Fibroblast of skin of right quadriceps (primary cell): ENCODE measurements around the gene ITGA8.

Experiments used
- DNase-seq: peaks from one replicate; pipeline ENCODE4 v3.0.0-alpha.2; 2013

The ITGA8 gene

DNA sequence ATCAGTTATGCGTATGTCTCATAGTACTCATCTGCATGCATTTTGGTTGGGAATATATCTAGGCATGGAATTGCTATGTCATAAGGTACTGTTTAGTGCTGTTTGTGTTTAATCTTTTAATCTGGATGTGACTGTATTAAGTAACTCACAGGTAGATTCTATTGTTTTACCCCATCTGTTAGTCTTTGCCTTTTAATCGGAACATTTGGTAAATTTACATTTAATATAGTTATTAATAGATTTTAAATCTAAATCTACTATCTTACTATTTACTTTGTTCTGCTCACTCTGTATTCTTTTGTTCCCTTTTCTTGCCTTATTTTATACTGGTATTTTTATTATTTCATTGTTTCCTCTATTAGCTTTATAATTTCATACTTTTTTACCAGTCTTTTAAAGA, 10.6 kb upstream of the ITGA8 start:
- DNase-seq = no peak

DNA sequence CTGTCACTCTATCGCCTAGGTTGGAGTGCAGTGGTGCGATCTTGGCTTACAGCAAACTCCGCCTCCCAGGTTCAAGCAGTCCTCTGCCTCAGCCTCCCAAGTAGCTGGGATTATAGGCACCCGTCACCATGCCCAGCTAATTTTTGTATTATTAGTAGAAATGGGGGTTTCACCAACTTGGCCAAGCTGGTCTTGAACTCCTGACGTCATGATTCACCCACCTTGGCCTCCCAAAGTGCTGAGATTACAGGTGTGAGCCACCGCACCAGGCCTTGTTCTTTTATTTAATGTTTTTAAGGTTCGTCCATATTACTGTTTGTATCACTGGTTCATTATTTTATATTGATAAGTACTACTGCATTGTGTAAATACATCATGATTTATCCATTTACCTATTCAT, 10.2 kb upstream of the ITGA8 start:
- no peak for DNase-seq

DNA sequence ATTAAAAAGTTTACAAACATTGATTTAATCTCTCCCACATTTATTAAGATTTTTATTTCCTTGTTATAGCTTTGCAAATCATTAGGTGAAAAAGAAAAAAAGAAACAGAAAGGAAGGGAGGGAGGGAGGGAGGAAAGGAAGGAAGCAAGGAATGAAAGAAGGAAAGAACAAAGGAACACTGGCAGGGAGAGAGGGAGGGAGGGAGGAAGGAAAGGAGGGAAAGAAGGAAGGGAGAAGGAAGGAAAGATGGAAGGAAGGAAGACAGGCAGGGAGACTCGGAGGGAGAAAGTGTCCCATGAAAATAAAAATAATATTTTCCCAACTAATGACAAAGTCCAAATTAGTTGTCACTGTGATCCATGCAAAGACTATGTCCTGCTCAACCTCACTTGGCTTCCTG, 6.3 kb upstream of the ITGA8 start:
- no peak for DNase-seq

DNA sequence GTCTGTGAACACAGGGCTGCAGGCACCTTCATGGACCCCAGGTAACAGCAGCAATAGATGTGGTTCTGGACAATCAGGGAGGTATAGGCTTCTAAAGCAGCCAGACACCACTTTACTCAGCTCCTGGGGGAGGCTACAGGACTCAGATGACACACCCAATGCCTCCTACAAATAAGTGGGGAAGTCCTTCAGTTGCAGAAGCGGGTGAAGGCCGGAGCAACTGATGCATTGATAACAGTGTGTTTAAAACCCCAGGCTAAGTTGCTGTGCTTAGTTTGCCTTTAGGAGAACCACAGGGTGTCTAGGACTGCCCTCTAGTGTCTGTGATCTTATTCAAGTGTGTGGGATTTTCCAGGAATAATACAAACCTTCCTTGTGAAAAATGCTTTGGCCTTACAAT, 5.9 kb upstream of the ITGA8 start:
- peak; percentile 70 for DNase-seq

DNA sequence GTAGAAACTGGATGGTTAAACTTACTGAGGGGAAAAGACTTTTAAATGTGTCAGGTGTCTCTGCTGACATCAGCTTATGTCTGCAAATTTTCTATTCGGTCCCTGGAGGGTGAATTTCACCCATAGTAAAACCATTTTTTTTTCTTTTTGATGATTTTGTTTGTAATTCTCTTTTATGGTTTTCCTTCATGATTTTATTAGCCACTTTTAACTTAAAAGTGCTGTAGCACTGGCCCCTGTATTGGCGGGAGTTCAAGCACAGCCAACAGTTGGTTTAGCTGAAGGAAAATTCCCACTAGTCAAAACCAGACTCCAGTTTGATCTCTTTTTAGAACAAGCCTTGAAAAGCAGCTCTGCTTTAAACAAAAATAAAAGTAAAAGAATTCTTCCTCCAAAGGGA, 5.0 kb upstream of the ITGA8 start:
- no peak for DNase-seq

DNA sequence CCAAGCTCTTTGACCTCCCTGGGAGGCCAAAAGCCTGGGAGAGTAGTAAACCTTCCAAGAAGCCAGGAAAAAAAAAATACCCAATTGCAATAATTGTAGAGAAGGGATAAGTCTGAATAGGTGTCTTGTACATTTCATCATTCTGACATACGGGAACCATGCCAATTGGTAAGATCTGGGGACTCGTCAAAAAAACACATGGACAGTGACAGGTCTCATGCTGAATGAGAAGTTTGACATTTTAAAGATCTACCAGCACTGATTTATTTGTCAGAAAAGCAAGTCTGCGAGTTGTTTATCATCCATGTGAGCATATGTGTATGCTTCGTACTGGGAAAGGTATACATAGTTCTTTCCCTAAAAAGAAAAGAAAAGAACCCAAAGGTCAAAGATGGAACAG, 4.1 kb upstream of the ITGA8 start:
- DNase-seq = no peak

DNA sequence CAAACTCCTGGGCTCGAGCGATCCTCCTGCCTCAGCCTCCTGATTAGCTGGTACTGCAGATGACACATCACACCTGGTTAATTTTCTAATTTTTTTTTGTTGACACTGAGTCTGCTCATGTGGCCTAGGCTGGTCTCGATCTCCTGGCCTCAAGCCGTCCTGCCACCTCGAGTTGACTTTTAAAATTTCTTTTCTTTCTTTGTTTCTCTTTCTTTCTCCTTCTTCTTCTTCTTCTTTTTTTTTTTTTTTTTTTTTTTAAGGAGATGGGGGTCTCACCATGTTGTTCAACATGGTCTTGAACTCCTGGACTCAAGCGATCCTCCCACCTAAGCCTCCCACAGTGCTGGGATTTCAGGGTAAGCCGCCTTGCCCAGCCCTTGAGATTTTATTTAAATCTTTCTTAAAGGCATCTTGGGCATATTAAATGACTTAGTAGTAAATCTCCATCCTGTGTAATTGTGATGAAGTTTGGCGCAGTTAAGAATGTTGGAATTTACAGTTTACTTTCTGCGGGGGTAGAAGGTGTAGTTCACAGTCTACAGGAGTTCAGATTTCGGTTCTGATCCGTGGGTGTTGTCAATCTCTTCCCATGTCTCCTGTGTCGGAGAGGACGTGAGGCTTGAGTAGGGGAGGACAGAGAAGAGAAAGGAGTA, 1.0 kb upstream of the ITGA8 start:
- no peak for DNase-seq

DNA sequence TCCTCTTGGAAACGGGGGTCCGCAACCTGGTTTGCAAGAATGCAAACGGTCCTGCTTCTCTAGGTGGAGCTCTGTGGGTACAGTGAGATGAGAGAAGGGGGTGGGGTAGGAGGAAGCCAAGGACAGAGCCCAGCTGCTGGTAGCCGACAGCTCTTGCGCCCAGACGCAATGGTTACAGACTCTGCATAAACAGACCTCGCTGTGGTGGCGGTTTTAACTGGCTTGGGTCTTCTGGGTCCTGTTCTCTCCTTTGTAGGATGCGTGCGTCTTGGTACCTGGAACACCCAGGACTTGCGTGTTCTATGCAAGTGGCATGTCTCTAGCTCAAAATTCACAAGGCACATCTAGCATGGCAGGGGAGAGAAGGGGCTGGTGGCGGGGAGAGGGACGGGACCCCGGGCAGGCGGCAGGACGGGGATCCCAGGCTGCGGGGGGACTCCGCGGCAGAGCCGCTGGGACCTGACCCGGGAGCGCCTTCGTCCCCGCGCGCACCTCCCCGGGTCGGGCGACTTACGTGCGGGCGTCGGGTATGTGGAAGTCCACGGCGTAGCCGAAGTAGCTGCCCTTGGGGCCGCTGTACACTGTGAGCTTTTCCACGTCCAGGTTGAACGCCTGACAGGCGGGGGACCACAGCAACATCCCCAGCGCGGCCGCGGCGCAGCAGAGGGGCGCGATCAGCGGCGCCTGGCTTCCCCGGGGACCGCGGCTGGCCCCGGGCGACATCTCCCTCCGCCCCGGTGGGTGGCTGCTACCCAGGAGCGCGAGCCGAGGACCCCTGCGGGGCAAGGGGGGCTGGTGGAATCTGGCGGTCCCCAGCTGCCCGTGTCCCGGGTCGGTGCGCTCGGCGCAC, 448 bp downstream of the ITGA8 start:
- no peak for DNase-seq

DNA sequence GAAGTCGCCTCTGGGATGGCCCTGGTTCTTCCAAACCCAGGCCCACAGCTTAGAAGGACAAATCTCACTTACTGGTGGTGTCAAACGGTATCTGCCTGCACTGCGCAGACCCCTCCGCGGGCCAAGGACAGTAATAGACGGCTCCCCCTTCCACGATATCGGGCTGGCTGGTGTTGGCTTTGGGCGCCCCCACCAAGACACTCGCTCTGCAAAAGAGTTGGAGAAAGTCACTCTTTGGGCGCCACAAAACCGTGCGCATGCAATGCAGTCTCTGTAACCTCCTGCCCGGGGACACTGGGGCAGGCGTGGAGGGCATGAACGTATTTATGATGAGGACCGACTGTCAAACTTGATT, 1.1 kb downstream of the ITGA8 start:
- no peak for DNase-seq

DNA sequence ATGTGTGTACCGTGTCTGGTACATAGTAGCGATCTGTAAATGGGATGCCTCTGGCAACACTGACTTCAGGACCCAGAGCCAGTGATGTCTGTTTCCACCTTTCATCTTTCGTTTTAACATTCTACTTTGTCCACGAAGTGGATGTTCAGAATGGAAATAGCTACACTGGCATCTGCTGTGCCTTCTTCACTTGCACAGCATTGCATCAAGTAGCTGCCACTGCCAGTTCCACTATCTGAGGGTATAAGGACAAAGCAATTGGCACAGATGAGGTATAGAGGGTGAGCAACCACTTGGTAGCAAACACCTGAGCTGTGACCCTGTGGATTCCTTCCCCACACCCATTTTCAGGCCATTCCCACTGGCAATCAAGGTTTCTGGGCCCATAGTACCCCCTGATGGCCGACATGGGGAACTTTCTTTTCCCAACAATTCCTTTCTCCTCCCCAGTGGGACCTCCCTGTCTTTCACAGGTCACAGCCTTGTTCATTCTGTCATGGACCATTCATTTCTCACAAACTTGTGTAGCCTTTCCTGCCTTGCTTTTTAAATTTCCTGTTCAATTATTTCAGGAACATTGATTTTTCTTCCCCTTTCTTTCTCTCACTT, 4.0 kb downstream of the ITGA8 start:
- peak; percentile 34 for DNase-seq

DNA sequence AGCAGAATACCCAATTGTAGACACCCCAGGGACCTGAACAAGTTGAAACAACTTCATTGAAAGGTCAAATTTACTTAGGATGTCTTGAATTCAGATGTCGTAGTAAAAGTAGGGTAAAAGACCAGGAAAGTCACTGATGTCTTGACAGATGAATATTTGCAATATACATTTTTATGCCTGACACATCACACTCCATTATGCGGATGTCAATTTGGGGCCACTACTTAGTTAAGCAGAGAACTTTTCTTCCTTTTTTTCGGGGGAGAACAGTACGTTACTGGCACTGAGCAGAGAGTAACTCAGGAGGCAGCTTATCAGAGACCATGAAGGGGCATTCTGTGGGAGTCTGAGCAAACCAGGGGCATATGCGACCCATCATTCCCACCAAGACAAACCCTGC, 4.9 kb downstream of the ITGA8 start:
- no peak for DNase-seq

DNA sequence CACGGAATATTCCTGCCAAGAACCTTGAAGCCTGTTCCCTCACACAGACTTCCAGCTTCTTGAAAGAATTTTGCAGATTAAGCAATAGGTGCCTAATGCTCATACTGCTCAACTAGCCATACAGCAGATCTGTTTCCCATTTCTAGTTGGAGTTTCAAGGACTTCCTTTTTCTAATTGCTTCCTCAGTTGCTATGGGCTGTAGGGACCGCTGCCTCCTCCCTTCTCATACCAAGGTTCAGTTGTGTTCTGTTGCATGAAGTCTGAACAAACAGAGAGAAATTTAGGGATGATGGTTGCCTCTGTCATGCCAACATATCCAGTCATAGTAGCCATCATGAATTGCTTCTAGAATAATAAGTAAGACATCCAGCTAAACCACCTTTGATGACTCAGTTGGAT, 6.8 kb downstream of the ITGA8 start:
- DNase-seq = peak; percentile 80

DNA sequence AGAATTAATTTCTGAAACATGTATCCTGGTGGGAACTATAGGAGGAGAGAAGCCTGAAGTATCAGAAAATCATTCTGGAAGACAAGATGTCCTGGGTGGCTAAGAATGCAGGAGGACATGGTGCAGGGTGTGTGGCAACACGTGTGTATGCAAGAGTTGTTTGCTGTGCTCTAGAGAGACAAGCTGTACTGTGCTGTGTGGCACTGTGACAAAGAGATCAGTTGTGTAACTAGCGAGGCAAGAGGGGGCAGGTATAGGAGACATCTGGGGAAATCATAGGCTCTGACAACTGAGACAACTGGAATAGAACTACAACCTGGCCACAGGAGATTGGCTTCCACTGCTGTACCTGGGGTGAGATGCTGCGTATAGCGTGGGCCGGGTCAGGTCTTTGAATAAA, 9.3 kb downstream of the ITGA8 start:
- no peak for DNase-seq

DNA sequence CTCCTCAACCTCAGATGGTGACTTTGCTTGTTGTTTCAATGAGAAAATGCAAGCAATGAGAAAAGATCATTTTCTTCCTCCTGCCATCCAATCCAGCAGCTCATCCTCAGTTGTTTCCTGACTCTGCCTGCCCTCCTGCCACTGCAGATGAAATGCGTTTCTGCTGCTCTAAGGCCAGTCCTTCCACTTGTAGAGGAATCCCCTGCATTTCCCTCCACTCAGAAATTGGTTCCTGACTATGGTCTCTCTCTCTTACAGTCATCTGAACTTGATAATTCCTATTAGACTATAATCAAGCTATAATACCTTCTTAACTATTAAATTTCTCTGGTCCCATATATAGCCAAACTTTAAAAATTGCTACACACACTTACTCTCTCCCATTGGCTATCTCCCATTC, 14.4 kb downstream of the ITGA8 start:
- DNase-seq = no peak

DNA sequence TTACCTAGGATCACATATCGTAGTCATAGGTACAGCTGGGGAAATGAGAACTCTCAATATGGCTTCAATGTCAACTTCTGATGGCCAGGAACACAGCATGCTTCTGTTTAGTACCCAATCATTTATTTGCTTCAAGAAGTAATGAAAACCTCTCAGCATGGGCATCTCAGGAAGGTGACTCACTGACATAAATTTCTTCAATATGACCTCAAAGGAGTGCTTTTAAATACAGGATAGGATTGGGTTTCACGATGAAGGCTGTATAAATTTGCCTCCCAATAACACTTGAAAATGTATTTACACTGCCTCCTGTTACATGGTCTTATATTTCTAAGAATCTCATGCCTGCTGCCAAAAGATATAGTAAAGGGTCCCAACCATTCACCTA, 15.1 kb downstream of the ITGA8 start:
- DNase-seq = peak; percentile 53

DNA sequence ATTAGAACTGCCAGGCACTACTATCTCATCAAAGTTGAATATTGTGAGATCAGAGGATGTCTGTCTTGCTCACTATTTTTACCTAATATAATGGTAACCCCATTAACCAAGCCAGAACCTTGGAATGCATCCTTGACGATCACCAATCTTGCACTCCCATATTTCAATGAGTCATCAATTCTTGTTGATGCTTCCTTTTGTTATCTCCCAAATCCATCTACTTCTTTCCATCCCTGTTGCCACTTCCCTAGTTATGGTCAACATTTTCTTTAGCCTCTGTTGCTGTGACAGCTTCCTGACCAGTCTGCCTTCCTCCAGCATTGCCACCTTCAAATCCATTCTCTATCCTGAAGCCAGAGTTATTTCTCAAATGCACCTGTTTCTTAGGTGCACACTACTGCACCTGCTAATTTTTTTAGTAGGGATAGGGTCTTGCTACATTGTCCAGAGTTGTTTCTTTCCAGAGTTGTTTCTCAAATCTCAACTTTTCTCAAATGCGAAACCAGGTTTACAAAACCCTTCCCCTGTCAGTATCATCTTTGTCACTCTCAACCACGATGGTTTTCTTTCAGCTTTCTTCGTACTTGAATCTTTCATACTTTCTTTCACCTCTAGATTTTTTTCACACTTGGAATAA, 15.7 kb downstream of the ITGA8 start:
- no peak for DNase-seq

DNA sequence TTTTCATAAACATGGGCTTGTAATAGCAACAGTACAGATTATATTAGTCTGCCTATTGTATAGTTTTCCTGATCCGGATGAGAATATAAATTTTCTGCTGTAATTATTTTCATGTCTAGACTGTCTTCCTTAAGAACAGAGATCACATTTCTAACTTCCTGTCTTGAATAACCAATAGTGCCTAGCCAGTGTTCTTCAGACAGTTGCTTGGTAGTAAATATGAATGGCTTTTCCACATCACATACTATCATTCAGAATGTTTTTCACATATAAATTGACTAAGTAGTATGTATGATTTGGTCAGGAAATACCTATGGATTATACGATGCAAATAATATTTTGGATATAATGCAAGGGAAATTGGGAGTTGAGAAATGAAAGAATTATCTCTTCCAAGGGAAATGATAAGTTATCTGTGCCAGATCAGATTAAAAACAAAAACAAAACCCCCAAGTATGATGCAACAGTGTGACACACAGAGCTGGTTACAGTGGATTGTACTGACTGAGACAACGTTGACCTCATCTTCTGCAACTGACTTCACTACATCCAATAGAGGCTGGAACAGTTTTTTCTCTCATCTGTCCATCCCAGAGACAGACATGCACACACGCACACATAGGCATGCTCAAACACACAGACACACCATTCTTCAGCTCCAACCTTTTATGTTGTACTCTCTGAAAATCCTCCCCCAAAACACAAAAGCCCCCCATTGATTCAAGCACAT, 16.4 kb downstream of the ITGA8 start:
- peak; percentile 47 for DNase-seq

DNA sequence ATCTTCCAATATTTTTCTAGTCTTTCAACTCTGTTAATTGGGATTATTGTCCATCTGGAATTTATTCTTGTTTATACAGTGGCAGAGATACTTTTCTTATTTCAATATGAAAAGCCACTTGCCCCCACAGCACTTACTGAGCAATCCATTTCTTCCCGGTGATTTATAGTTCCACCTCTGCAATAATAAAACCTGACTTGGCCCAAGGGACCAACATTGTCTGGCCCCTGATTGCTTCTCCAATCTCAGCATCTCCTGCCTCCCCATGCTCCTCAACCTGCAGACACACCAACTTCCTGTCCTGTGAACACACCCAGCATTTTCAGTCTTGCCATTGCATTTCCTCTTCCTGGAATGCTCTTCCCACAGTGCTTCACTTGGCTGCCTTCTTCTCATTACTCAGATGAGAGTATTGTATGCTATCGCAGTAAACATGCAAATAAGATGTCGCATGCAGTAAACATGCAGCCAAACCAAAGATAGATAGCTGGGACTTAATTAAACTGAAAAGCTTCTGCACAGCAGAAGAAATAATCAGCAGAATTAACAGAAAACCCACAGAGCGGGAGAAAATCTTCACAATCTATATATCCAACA, 19.5 kb downstream of the ITGA8 start:
- no peak for DNase-seq

DNA sequence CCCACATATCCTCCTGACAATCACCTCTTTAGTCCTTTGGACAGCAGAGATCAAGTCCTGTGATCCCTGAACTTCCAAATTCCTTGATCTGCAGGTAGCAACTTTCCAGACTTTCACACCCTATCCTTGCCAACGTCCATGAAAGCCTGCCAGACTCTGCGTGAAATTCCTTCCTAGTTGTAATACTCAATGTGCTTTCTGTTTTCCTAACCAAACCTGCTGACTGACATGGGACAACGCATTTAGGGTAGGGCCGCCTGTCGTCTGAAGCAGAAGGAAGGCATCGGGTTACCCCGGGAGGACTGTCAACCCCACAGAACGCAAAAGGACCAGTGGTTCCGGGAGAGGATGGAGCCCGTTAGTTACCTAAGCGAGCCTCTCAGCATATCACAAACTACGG, 23.9 kb downstream of the ITGA8 start:
- no peak for DNase-seq

DNA sequence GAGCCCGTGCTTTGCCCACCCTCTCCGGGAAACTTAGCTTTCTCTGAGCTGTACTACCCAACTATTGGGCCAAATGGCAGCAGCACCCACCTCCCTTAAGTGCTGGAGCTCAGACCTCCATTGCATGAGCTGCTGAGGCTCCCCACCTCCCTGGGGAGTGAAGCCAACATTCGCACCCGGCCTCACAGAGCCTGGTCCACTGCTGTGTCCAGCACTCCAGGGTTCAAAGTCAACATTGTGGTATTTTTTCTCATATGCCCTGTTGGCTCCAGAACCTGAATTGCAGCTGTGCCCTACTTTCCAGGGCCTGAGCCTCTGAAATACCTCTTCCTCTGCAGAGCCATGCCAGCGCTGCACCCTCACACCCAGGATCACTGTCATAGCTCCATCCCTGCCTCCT, 29.7 kb downstream of the ITGA8 start:
- no peak for DNase-seq

DNA sequence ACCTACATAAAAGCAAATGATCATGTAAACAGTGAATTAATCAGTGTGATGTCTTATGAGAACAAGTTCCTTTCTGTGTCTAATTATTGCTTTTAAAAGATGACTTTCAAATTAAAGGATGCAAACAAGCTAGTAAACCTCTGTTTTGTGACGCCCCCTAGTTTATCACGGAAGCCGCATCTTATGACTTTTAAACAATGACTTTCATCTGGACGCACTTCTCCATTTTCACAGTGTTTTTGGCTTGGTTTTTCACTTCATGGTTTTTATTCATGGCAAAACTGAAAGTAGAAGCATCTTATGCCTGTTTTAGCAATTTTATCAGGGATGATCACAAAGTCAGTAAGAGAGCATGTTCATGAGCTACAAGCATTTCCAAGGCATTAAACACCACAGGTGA, 35.0 kb downstream of the ITGA8 start:
- DNase-seq = no peak

DNA sequence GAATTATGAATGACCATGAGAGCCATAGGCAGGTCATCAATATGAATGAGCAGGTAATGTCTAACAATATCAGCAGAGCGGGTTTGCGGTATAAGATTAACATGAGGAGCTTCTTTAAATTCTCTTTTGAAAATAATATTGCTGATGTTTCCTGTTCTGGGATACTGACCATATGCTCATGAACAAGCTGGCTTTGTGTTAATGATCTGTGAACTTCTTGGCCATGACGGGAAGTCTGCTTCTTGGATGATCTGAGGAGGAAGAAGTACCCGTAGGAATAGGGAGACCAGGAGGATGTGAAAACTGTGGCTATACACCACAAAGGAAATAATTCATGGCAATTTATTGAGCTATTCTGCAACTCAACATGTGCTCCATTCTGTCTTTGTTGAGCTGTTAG, 38.6 kb downstream of the ITGA8 start:
- no peak for DNase-seq

DNA sequence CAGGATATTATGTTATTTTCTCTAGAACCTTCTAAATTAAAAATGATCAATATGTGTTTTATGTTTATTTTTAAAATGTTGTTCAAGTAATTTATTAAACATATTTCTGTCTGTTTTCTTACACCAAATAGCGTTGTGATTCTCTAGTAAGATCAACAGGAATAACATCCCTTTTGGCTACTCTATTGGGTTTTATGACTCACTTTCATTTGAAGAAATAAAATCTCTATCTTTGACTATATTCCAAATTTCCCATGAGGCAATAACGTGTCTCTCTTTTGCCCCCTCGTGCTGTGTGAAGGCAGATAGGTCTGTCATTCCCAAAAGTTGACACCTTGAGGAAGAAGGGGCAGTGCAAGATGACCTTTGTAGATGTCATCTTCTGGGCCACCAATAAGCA, 40.9 kb downstream of the ITGA8 start:
- no peak for DNase-seq
